SK-N-SH treated with all-trans-retinoic acid at 6 μM for 48 hours (cell line): ENCODE data around the gene PDE7B.

Experiments
- CREB5 ChIP-seq: fragments of 250-450 bp; sonication (Bioruptor Pico); IDR thresholded peaks from 2 replicates; pipeline ENCODE4 v1.5.1; 2020; ENCODE audit warnings: low read depth, mild to moderate bottlenecking, moderate library complexity
- CSDC2 ChIP-seq: fragments of 250-450 bp; sonication (Bioruptor Pico); IDR thresholded peaks from 2 replicates; pipeline ENCODE4 v1.5.0; 2020; ENCODE audit warnings: mild to moderate bottlenecking, moderate library complexity
- ESRRG ChIP-seq: fragments of 250-450 bp; sonication (Bioruptor Pico); IDR thresholded peaks from 2 replicates; pipeline ENCODE4 v1.6.1; 2021; ENCODE audit warnings: mild to moderate bottlenecking
- PATZ1 ChIP-seq: fragments of 250-450 bp; sonication (Bioruptor Pico); IDR thresholded peaks from 2 replicates; pipeline ENCODE4 v1.8.0; 2020; ENCODE audit warnings: mild to moderate bottlenecking, moderate library complexity, borderline replicate concordance
- POU6F1 ChIP-seq: fragments of 250-450 bp; sonication (Bioruptor Pico); IDR thresholded peaks from 2 replicates; pipeline ENCODE4 v1.8.0; 2021; ENCODE audit warnings: low read depth, mild to moderate bottlenecking, moderate library complexity, borderline replicate concordance
- PPARA ChIP-seq: fragments of 250-450 bp; sonication (Bioruptor Pico); IDR thresholded peaks from 2 replicates; pipeline ENCODE4 v1.5.0; 2020; ENCODE audit warnings: mild to moderate bottlenecking, borderline replicate concordance
- RARB ChIP-seq: fragments of 250-450 bp; sonication (Bioruptor Pico); IDR thresholded peaks from 2 replicates; pipeline ENCODE4 v1.8.0; 2021; ENCODE audit warnings: mild to moderate bottlenecking, moderate library complexity
- TCF4 ChIP-seq: fragments of 250-450 bp; sonication (Bioruptor Pico); IDR thresholded peaks from 2 replicates; pipeline ENCODE4 v1.8.0; 2021; ENCODE audit warnings: mild to moderate bottlenecking, moderate library complexity, borderline replicate concordance
- ZC3H10 ChIP-seq: fragments of 250-450 bp; sonication (Bioruptor Pico); IDR thresholded peaks from 2 replicates; pipeline ENCODE4 v1.5.1; 2021; ENCODE audit warnings: mild to moderate bottlenecking, moderate library complexity
- ZFP3 ChIP-seq: fragments of 250-450 bp; sonication (Bioruptor Pico); IDR thresholded peaks from 2 replicates; pipeline ENCODE4 v1.5.0; 2020; ENCODE audit warnings: mild to moderate bottlenecking, moderate library complexity
- ZFP30 ChIP-seq: fragments of 450-650 bp; formaldehyde crosslinking; IDR thresholded peaks from 2 replicates; pipeline ENCODE4 v1.5.0; 2022; ENCODE audit warnings: mild to moderate bottlenecking, moderate library complexity
- ZNF70 ChIP-seq: fragments of 450-650 bp; formaldehyde crosslinking; IDR thresholded peaks from 2 replicates; pipeline ENCODE4 v1.5.0; 2020; ENCODE audit warnings: mild to moderate bottlenecking, moderate library complexity

GRCh38 chr6:136192902-136193301 is 341.4 kb downstream of the PDE7B start:
- TF ChIP-seq ESRRG (CRISPR knock-in tag) = no peak
- TF ChIP-seq ZFP30 (CRISPR knock-in tag) = no peak
- no peak for TF ChIP-seq TCF4
- no peak for TF ChIP-seq PPARA (CRISPR knock-in tag)
- TF ChIP-seq PATZ1 (CRISPR knock-in tag) = no peak
- TF ChIP-seq ZNF70 = no peak
- TF ChIP-seq POU6F1 (CRISPR knock-in tag) = no peak
- no peak for TF ChIP-seq RARB (CRISPR knock-in tag)
- no peak for TF ChIP-seq ZFP3
- TF ChIP-seq CREB5 = no peak
- TF ChIP-seq CSDC2 (CRISPR knock-in tag) = no peak
- no peak for TF ChIP-seq ZC3H10 (CRISPR knock-in tag)
